OCI-LY7 (cell line): ENCODE data around the gene FGD4. TPM values are rescaled to one million over a fixed set of nuclear protein-coding genes. Genes with fewer than 3 reads are reported as not detected.

Experiments
- BruUV-seq: library from RNA; stranded (reverse); fragments of 400-500 nt; replicated peaks from 2 replicates; lab custom pipeline; 2021; lab: Mats Ljungman, UMichigan
- CTCF ChIA-PET: fragments of 300-600 bp; sonication (Branson Sonifier 250); formaldehyde crosslinking; loops from one replicate; lab custom pipeline; 2022; ENCODE audit warnings: antibody characterized with exemption; ENCODE audit not compliant: unreplicated experiment; lab: Charles Lee
- POLR2A ChIA-PET: fragments of 300-600 bp; sonication (Branson Sonifier 250); formaldehyde crosslinking; loops from one replicate; lab custom pipeline; 2022; ENCODE audit warnings: antibody characterized with exemption; lab: Charles Lee
- DNase-seq: peaks from one replicate; pipeline ENCODE4 v3.0.0-alpha.2; 2015; ENCODE audit warnings: low spot score
- H2AFZ ChIP-seq: fragments of 200-600 bp; sonication (generic), shearing (Covaris generic); 2 replicates; pipeline ENCODE4 v1.6.1; 2014; ENCODE audit warnings: mild to moderate bottlenecking, antibody characterized with exemption, low read length, moderate library complexity
- H3K27ac ChIP-seq: fragments of 200-600 bp; sonication (generic); 2 replicates; pipeline ENCODE4 v1.5.1; 2014; ENCODE audit warnings: mixed run types, low read depth, mild to moderate bottlenecking, moderate library complexity, low read length, inconsistent platforms; ENCODE audit not compliant: poor library complexity, severe bottlenecking
- H3K36me3 ChIP-seq: fragments of 200-600 bp; sonication (generic); 2 replicates; pipeline ENCODE4 v1.6.1; 2014; ENCODE audit warnings: mild to moderate bottlenecking, antibody characterized with exemption, low read length, moderate library complexity, mixed read lengths; ENCODE audit not compliant: insufficient read depth
- H3K4me1 ChIP-seq: fragments of 200-600 bp; sonication (generic); 2 replicates; pipeline ENCODE4 v1.5.1; 2014; ENCODE audit warnings: mild to moderate bottlenecking, low read length; ENCODE audit not compliant: insufficient read depth, poor library complexity, severe bottlenecking
- H3K4me2 ChIP-seq: fragments of 200-600 bp; sonication (generic); 2 replicates; pipeline ENCODE4 v1.6.1; 2014; ENCODE audit warnings: mild to moderate bottlenecking, low read length
- H3K4me3 ChIP-seq: fragments of 200-600 bp; sonication (generic); 2 replicates; pipeline ENCODE4 v1.5.1; 2014; ENCODE audit warnings: mild to moderate bottlenecking, low read depth, low read length; ENCODE audit not compliant: poor library complexity, severe bottlenecking
- H3K79me2 ChIP-seq: fragments of 200-600 bp; sonication (generic); 2 replicates; pipeline ENCODE4 v1.6.1; 2016; ENCODE audit warnings: low read depth, mild to moderate bottlenecking, low read length, moderate library complexity, mixed read lengths; ENCODE audit not compliant: insufficient read depth
- H3K9me2 ChIP-seq: fragments of 200-600 bp; sonication (generic); 2 replicates; pipeline ENCODE4 v1.6.1; 2016; ENCODE audit warnings: mild to moderate bottlenecking, low read length, mixed read lengths; ENCODE audit not compliant: insufficient read depth
- H3K9me3 ChIP-seq: fragments of 200-600 bp; sonication (generic); 2 replicates; pipeline ENCODE4 v1.6.1; 2014; ENCODE audit warnings: mild to moderate bottlenecking, mixed run types, low read length, mixed read lengths
- H4K20me1 ChIP-seq: fragments of 200-600 bp; sonication (generic); 2 replicates; pipeline ENCODE4 v1.6.1; 2014; ENCODE audit warnings: mild to moderate bottlenecking, antibody characterized with exemption, low read length, moderate library complexity, mixed read lengths; ENCODE audit not compliant: insufficient read depth
- EZH2phosphoT487 ChIP-seq: fragments of 200-600 bp; sonication (generic); IDR thresholded peaks from 2 replicates; pipeline ENCODE4 v1.6.1; 2018; ENCODE audit warnings: low read depth, borderline replicate concordance, mild to moderate bottlenecking, mixed run types, antibody characterized with exemption, low read length, moderate library complexity, mixed read lengths
- intact Hi-C: fragments of 100-400 bp; cut with micrococcal nuclease; formaldehyde crosslinking; loops from one replicate; pipeline ENCODE4 v1.10.0; 2022; ENCODE audit not compliant: unreplicated experiment
- total RNA-seq, 2 experiments: library from RNA; depleted of rRNA in 1 of 2; stranded (reverse); fragments of >200 nt in 1 of 2; shearing (Covaris generic) in 1 of 2; gene quantifications; 2 replicates each; pipeline ENCODE4 v1.2.3, GENCODE V29; 2014 to 2022
- TF ChIP-seq, protein P1 (sequence below): fragments of 200-600 bp; sonication (generic); conservative IDR thresholded peaks from 2 replicates; pipeline ENCODE4 v1.5.1; 2014; ENCODE audit warnings: mild to moderate bottlenecking, antibody characterized with exemption, low read length, moderate library complexity, mixed read lengths

The FGD4 gene
- total RNA-seq, 2 experiments from 2014 or later: 14.9 to 19.3 TPM

DNA sequence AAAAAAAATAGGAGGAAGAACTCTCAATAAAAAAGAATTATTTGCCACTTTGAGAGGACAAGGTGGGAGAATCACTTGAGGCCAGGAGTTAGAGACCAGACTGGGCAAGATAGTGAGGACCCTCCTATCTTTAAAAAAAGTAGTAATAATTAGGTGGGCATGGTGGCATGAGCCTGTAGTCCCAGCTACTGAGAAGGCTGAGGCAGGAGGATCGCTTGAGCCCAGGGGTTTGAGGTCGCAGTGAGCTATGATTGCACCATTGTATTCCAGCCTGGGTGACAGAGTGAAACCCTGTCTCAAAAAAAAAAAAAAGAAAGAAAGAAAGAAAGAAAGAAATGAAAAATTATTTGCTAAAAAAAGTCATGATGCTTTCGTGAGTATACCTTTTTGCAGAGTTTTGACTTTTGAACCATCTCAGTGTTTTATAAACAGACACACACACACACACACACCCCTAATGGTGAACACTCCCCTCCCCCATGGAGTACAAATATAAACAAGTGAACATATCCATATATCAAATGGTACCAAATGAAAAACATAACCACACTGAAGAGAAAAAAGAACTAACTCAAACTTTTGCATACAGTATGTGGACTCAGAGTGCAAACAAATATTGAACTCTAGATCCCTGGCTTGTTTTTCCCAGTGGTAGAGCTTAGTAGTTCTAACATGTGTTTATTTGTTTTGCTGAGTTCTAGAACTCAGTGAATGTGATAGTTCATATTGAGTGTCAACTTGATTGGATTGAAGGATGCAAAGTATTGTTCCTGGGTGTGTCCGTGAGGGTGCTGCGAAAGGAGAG, 252.0 kb downstream of the FGD4 start:
- H3K36me3 ChIP-seq: peaks cover 1% of the 10 kb centered on the region; the same call in 1 of the 2 replicates
- CTCF ChIA-PET: no interaction called here
- no TSS peak for BruUV-seq

GRCh38 chr12:32651956-32652210, 252.5 kb downstream of the FGD4 start:
- TF ChIP-seq, protein P1, sequence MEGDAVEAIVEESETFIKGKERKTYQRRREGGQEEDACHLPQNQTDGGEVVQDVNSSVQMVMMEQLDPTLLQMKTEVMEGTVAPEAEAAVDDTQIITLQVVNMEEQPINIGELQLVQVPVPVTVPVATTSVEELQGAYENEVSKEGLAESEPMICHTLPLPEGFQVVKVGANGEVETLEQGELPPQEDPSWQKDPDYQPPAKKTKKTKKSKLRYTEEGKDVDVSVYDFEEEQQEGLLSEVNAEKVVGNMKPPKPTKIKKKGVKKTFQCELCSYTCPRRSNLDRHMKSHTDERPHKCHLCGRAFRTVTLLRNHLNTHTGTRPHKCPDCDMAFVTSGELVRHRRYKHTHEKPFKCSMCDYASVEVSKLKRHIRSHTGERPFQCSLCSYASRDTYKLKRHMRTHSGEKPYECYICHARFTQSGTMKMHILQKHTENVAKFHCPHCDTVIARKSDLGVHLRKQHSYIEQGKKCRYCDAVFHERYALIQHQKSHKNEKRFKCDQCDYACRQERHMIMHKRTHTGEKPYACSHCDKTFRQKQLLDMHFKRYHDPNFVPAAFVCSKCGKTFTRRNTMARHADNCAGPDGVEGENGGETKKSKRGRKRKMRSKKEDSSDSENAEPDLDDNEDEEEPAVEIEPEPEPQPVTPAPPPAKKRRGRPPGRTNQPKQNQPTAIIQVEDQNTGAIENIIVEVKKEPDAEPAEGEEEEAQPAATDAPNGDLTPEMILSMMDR: no peak
- no peak for TF ChIP-seq EZH2phosphoT487
- no peak overlapping the region for H2AFZ ChIP-seq
- no peaks in the 10 kb centered on the region for H3K9me2 ChIP-seq
- no peak overlapping the region for H3K27ac ChIP-seq
- no peak overlapping the region for H3K4me3 ChIP-seq
- no peaks in the 10 kb centered on the region for H4K20me1 ChIP-seq
- H3K36me3 ChIP-seq: no peaks in the 10 kb centered on the region
- DNase-seq: no peak
- intact Hi-C loops: loop anchor here (1.0 kb wide), 1 partner anchor 26 kb away; no protein-coding TSS in a partner anchor
- H3K4me1 ChIP-seq: no peaks in the 10 kb centered on the region
- H3K4me2 ChIP-seq: no peak overlapping the region
- ChIA-PET POLR2A (interaction anchor here (0.6 kb wide), 1 partner anchor 952 kb away, joined by 5 read pairs; no protein-coding TSS in a partner anchor), CTCF (no interaction called here)
- no peaks in the 10 kb centered on the region for H3K9me3 ChIP-seq
- H3K79me2 ChIP-seq: no peaks in the 10 kb centered on the region
- no TSS peak for BruUV-seq

More for the DNA sequence above, 252.0 kb downstream of the FGD4 start:
- no peaks in the 10 kb centered on the region for H3K79me2 ChIP-seq
- TF ChIP-seq, protein P1: no peak
- TF ChIP-seq EZH2phosphoT487: no peak
- H3K4me1 ChIP-seq: no peaks in the 10 kb centered on the region
- no peaks in the 10 kb centered on the region for H3K9me3 ChIP-seq
- intact Hi-C loops: no loop called here
- POLR2A ChIA-PET: interaction anchor here (0.5 to 0.6 kb wide), 2 partner anchors 11 to 952 kb away, joined by 3 to 5 read pairs; no protein-coding TSS in a partner anchor
- no peaks in the 10 kb centered on the region for H3K9me2 ChIP-seq
- H4K20me1 ChIP-seq: no peaks in the 10 kb centered on the region
- H2AFZ ChIP-seq: no peak overlapping the region
- no peak for DNase-seq
- no peak overlapping the region for H3K4me3 ChIP-seq
- H3K27ac ChIP-seq: no peak overlapping the region
- H3K4me2 ChIP-seq: no peak overlapping the region

DNA sequence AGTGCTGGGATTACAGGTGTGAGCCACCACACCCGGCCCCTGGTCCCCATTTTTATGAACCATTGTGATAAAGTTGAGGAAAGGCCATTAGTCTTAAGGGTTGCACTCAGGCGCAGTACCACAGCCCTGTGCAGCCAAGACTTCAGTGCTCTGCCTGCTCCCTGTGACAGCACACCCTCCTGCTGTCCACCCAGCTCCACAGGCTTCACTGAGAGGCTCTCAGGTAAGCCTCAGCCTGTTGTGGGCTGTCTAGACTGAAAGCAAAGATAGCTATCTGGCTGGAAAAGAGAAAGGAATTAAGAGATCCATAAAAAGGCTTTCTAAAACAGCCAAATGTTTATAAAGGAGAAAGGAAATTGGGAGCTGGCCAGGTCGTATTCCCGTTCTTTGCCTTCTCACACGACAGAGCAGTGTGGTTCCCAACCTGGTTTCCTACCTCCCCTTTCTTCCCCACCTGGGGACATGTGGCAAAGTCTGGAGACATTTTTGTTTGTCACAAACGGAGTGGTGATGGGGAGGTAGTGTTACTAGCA, 260.6 kb downstream of the FGD4 start:
- no TSS peak for BruUV-seq
- no peak overlapping the region for H3K4me2 ChIP-seq
- H3K9me3 ChIP-seq: no peaks in the 10 kb centered on the region
- no peak overlapping the region for H2AFZ ChIP-seq
- intact Hi-C loops: loop anchor here (5.0 kb wide), 1 partner anchor 128 kb away; no protein-coding TSS in a partner anchor
- TF ChIP-seq, protein P1: no peak
- no peak for TF ChIP-seq EZH2phosphoT487
- H3K9me2 ChIP-seq: no peaks in the 10 kb centered on the region
- H3K27ac ChIP-seq: no peak overlapping the region
- ChIA-PET CTCF (no interaction called here), POLR2A (no interaction called here)
- H3K79me2 ChIP-seq: no peaks in the 10 kb centered on the region
- DNase-seq: no peak
- peaks cover 6% of the 10 kb centered on the region for H3K4me1 ChIP-seq
- no peaks in the 10 kb centered on the region for H4K20me1 ChIP-seq
- H3K4me3 ChIP-seq: no peak overlapping the region
- no peaks in the 10 kb centered on the region for H3K36me3 ChIP-seq
